Esophagus muscularis mucosa (tissue), 4 donors: Measurements from ENCODE around the gene FOXP2. TPM values are rescaled to one million over a fixed set of nuclear protein-coding genes. Genes with fewer than 3 reads are reported as not detected.

ENCODE experiments used
- DNase-seq: peaks from one replicate; pipeline ENCODE4 v3.0.0-alpha.2; 2017; ENCODE audit errors: extremely low spot score
- H3K27ac ChIP-seq, 4 donors: fragments of 200-600 bp; sonication (generic); replicated peaks in 1 of 4; 1 replicate in 3 of 4; 2 replicates in 1 of 4; pipeline ENCODE4 v1.5.1; 2016 to 2019; ENCODE audit warnings: mild to moderate bottlenecking in 1 of 4
- H3K27me3 ChIP-seq, 4 donors: fragments of 200-600 bp; sonication (generic); one replicate each; pipeline versions ENCODE4 v1.5.1 to v1.6.0; 2016 to 2019
- H3K36me3 ChIP-seq, 4 donors: fragments of 200-600 bp; sonication (generic); one replicate each; pipeline ENCODE4 v1.5.1; 2016 to 2019
- H3K4me1 ChIP-seq, 4 donors: fragments of 200-600 bp; sonication (generic); one replicate each; pipeline ENCODE4 v1.5.1; 2016 to 2019
- H3K4me3 ChIP-seq, 4 donors: fragments of 200-600 bp; sonication (generic); 1 replicate in 2 of 4; 2 replicates in 2 of 4; pipeline ENCODE4 v1.5.1; 2016 to 2019; ENCODE audit warnings: mild to moderate bottlenecking in 4 of 4, moderate library complexity in 1 of 4
- H3K9me3 ChIP-seq, 4 donors: fragments of 200-600 bp; sonication (generic); 1 replicate in 3 of 4; 2 replicates in 1 of 4; pipeline ENCODE4 v1.5.1; 2016 to 2019
- CTCF ChIP-seq, 3 experiments: fragments of 200-600 bp in 2 of 3; fragments of 450-650 bp in 1 of 3; sonication (generic) in 2 of 3; IDR thresholded peaks; one replicate each; pipeline ENCODE4 v1.5.1; 2017 to 2019; ENCODE audit warnings: antibody characterized with exemption in 3 of 3, mild to moderate bottlenecking in 2 of 3, moderate library complexity in 1 of 3
- EP300 ChIP-seq: sonication (generic); formaldehyde crosslinking; IDR thresholded peaks from one replicate; pipeline ENCODE4 v1.6.1; 2017; ENCODE audit warnings: antibody characterized with exemption
- POLR2A ChIP-seq: fragments of 450-650 bp; IDR thresholded peaks from one replicate; pipeline ENCODE4 v1.6.1; 2017; ENCODE audit warnings: antibody characterized with exemption, moderate library complexity, mild to moderate bottlenecking, low read depth
- POLR2AphosphoS5 ChIP-seq, 2 donors: sonication (generic); formaldehyde crosslinking; IDR thresholded peaks; one replicate each; pipeline ENCODE4 v1.6.1; 2017; ENCODE audit warnings: antibody characterized with exemption in 2 of 2
- WGBS: methylation state at CpG from one replicate; pipeline ENCODE4 v1.1.5; 2018; 5-methylcytosine and 5-hydroxymethylcytosine counted together
- intact Hi-C: fragments of 100-400 bp; cut with DNase I; formaldehyde crosslinking; loops from one replicate; pipeline ENCODE4 v1.15.1; 2023
- total RNA-seq, 4 donors: library from RNA; depleted of rRNA; stranded (reverse); fragments of >200 nt; gene quantifications; one replicate each; pipeline versions ENCODE4 v1.1.0 to v1.2.1, GENCODE V29; 2016

The FOXP2 gene
- total RNA-seq: 10 to 100 TPM; 37.1 to 54.2 (median 48.0) TPM

GRCh38 chr7:114414156-114415063 is at the start of gene FOXP2:
TSS of gene FOXP2 (plus strand) at chr7:114414815. CDS start at chr7:114426512, 11,697 bp downstream.
- Histone ChIP-seq H3K4me1 (peaks cover 6 to 34% (median 33%) of the 10 kb centered on the region in 4 donors), H3K27me3 (no peaks in the 10 kb centered on the region), H3K4me3 (peak within 1 kb of the TSS; percentile 45 to 58 (median 55)), H3K27ac (peak within 1 kb of the TSS; percentile 82 to 83 (median 82)), H3K36me3 (no peaks in the 10 kb centered on the region), H3K9me3 (no peaks in the 10 kb centered on the region)
- intact Hi-C loops: no loop called here
- TF ChIP-seq POLR2AphosphoS5 (IDR thresholded peaks at IDR 0.05): peak in 1 of 2 donors; percentile 19
- TF ChIP-seq EP300: no peak
- DNase-seq: no peak
- 4% methylated on average over 2 of the region's 2 CpGs for WGBS

- WGBS: 77% methylated on average over 2 of the region's 2 CpGs
- intact Hi-C loops: no loop called here
- no peaks in the 10 kb centered on the region for H3K4me1 ChIP-seq
- no peaks in the 10 kb centered on the region for H3K9me3 ChIP-seq
- DNase-seq: no peak
- H3K27me3 ChIP-seq: no peaks in the 10 kb centered on the region
- no peaks in the 10 kb centered on the region for H3K36me3 ChIP-seq
- TF ChIP-seq CTCF (IDR thresholded peaks at IDR 0.05) (no peak), POLR2A (no peak), EP300 (no peak), POLR2AphosphoS5 (IDR thresholded peaks at IDR 0.05) (no peak)
- H3K27ac ChIP-seq: no peak overlapping the region
- no peak overlapping the region for H3K4me3 ChIP-seq
Measured at GRCh38 chr7:114365791-114366190, 48.8 kb upstream of the FOXP2 start.

DNA sequence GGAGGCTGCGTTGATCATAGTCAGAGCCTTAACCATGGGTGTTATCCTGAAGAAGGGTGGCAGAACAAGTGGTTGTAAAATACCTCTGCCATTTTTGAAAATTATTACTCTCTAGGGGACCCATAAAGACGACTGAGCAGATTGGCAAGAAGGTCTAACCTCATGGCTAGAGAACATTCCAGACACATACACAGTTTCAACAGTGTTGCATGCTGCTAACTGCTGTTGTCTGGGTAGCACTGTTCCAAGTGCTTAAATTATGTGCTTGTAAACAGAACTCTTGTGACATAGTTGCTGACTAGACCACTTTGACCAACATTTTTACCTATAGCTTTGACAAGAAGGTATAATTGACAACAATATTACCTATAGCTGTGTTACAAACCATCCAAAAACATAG is 46.1 kb upstream of the FOXP2 start:
- Histone ChIP-seq H3K27ac (no peak overlapping the region), H3K9me3 (no peaks in the 10 kb centered on the region), H3K27me3 (no peaks in the 10 kb centered on the region), H3K4me3 (no peak overlapping the region), H3K4me1 (no peaks in the 10 kb centered on the region), H3K36me3 (no peaks in the 10 kb centered on the region)
- 96% methylated on average over 2 of the region's 2 CpGs for WGBS
- no peak for DNase-seq
- TF ChIP-seq POLR2A (no peak), POLR2AphosphoS5 (IDR thresholded peaks at IDR 0.05) (no peak), EP300 (no peak), CTCF (IDR thresholded peaks at IDR 0.05) (no peak)
- intact Hi-C loops: no loop called here

DNA sequence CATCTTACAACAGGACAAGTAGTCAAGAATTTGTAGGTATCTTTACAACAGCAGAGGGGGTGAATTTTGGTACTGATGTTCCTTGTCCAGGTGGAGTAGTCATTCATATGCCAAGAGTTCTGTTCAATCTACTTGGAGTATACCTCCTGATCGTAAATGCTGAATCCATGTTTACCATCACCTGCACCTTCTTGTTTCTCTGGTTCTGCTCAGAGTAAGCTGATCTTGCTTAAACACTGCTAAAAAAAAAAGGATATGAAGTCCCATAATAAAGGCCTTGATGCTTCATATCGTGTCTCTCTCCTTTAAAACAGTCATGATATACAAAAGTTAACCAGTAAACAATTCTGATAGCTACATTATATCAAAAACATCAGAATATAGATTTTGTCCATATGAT is 45.3 kb upstream of the FOXP2 start:
- H3K36me3 ChIP-seq: no peaks in the 10 kb centered on the region
- 89% methylated on average over 2 of the region's 2 CpGs for WGBS
- TF ChIP-seq POLR2AphosphoS5 (IDR thresholded peaks at IDR 0.05): no peak
- no peak overlapping the region for H3K27ac ChIP-seq
- H3K27me3 ChIP-seq: no peaks in the 10 kb centered on the region
- no peaks in the 10 kb centered on the region for H3K4me1 ChIP-seq
- intact Hi-C loops: no loop called here
- no peak overlapping the region for H3K4me3 ChIP-seq
- no peak for DNase-seq
- H3K9me3 ChIP-seq: no peaks in the 10 kb centered on the region

GRCh38 chr7:114372619-114373018 is 42.0 kb upstream of the FOXP2 start:
- WGBS: 88% methylated on average over 5 of the region's 5 CpGs

More at GRCh38 chr7:114372619-114373018, 42.0 kb upstream of the FOXP2 start:
- DNase-seq: no peak
- no peak overlapping the region for H3K27ac ChIP-seq
- no peaks in the 10 kb centered on the region for H3K4me1 ChIP-seq
- TF ChIP-seq CTCF (IDR thresholded peaks at IDR 0.05): no peak
- no peak for TF ChIP-seq EP300
- no peak for TF ChIP-seq POLR2A
- TF ChIP-seq POLR2AphosphoS5 (IDR thresholded peaks at IDR 0.05): no peak
- intact Hi-C loops: no loop called here
- H3K9me3 ChIP-seq: no peaks in the 10 kb centered on the region
- no peaks in the 10 kb centered on the region for H3K36me3 ChIP-seq
- no peaks in the 10 kb centered on the region for H3K27me3 ChIP-seq
- H3K4me3 ChIP-seq: no peak overlapping the region
